Renal pelvis (tissue), 4 donors: ENCODE results near the gene ELFN1. TPM values are rescaled to one million over a fixed set of nuclear protein-coding genes. Genes with fewer than 3 reads are reported as not detected.

ENCODE experiments used
- DNase-seq: peaks from one replicate; pipeline ENCODE4 v3.0.0-alpha.2; 2013
- polyA plus RNA-seq, 3 donors: library from polyadenylated mRNA; unstranded; fragments of 120-200 nt; gene quantifications; one replicate each; pipeline ENCODE4 v1.2.1, GENCODE V29; 2013; ENCODE audit not compliant: insufficient read length in 3 of 3

The ELFN1 gene
- polyA plus RNA-seq, 3 donors, result 14.3 to 18.3 (median 18.1) TPM

- DNase-seq, result no peak
These were observed 4.3 kb downstream of the ELFN1 start for GRCh38 chr7:1674161-1675035.

GRCh38 chr7:1675036-1675671 lies 5.1 kb downstream of the ELFN1 start:
- DNase-seq, result no peak

- DNase-seq, result no peak
These were observed 5.8 kb downstream of the ELFN1 start for GRCh38 chr7:1675673-1676549.

- no peak for DNase-seq
These were observed 6.5 kb downstream of the ELFN1 start for GRCh38 chr7:1676550-1677078.

- DNase-seq, result no peak
These were observed 7.4 kb downstream of the ELFN1 start for GRCh38 chr7:1677206-1678080.

GRCh38 chr7:1678081-1678543 lies 8.0 kb downstream of the ELFN1 start:
- no peak for DNase-seq

- DNase-seq, result no peak
These were observed 8.7 kb downstream of the ELFN1 start for GRCh38 chr7:1678571-1679325.

GRCh38 chr7:1679326-1679965 lies 9.4 kb downstream of the ELFN1 start:
- DNase-seq, result no peak

GRCh38 chr7:1679966-1680730 lies 10.1 kb downstream of the ELFN1 start:
- DNase-seq, result no peak

- no peak for DNase-seq
These were observed 11.5 kb downstream of the ELFN1 start for GRCh38 chr7:1681581-1681980.

- no peak for DNase-seq
These were observed 15.0 kb downstream of the ELFN1 start for GRCh38 chr7:1685000-1685624.

- DNase-seq, result no peak
These were observed 18.5 kb downstream of the ELFN1 start for GRCh38 chr7:1688542-1688941.

- no peak for DNase-seq
These were observed 19.2 kb downstream of the ELFN1 start for GRCh38 chr7:1689311-1689710.

- DNase-seq, result no peak
These were observed 20.4 kb downstream of the ELFN1 start for GRCh38 chr7:1690359-1690958.

- DNase-seq, result no peak
These were observed 21.0 kb downstream of the ELFN1 start for GRCh38 chr7:1691096-1691495.

GRCh38 chr7:1691601-1692514 lies 21.8 kb downstream of the ELFN1 start:
- peak; percentile 92 for DNase-seq
